Endometrium (tissue), 2 donors: ENCODE data around the gene SERINC5.

Experiments used
- FAIRE-seq: peaks from 2 replicates; lab custom pipeline; 2012; peaks lifted over from hg19 to GRCh38; lab: Jason Lieb, UNC
- donor health status: control.
- donor health status: control.

The SERINC5 gene

GRCh38 chr5:80254767-80255430 is 949 bp downstream of the SERINC5 start:
- no peak for FAIRE-seq

GRCh38 chr5:80251636-80252035 is 4.2 kb downstream of the SERINC5 start:
- FAIRE-seq: no peak

- FAIRE-seq: no peak
These were observed 5.0 kb downstream of the SERINC5 start for GRCh38 chr5:80250801-80251200.

GRCh38 chr5:80249901-80250300 is 5.9 kb downstream of the SERINC5 start:
- FAIRE-seq: no peak

- no peak for FAIRE-seq
These were observed 7.5 kb downstream of the SERINC5 start for GRCh38 chr5:80248378-80248777.

GRCh38 chr5:80246995-80247729 is 8.7 kb downstream of the SERINC5 start:
- FAIRE-seq: no peak

GRCh38 chr5:80246001-80246758 is 9.7 kb downstream of the SERINC5 start:
- peak; percentile 95 for FAIRE-seq

GRCh38 chr5:80243567-80243966 is 12.3 kb downstream of the SERINC5 start:
- FAIRE-seq: no peak

- FAIRE-seq: no peak
These were observed 13.0 kb downstream of the SERINC5 start for GRCh38 chr5:80242849-80243248.

- no peak for FAIRE-seq
These were observed 15.4 kb downstream of the SERINC5 start for GRCh38 chr5:80240368-80240986.

- no peak for FAIRE-seq
These were observed 16.0 kb downstream of the SERINC5 start for GRCh38 chr5:80239680-80240367.

- FAIRE-seq: no peak
These were observed 16.8 kb downstream of the SERINC5 start for GRCh38 chr5:80238778-80239679.

GRCh38 chr5:80238097-80238496 is 17.8 kb downstream of the SERINC5 start:
- FAIRE-seq: no peak

- FAIRE-seq: no peak
These were observed 18.6 kb downstream of the SERINC5 start for GRCh38 chr5:80237243-80237642.

- FAIRE-seq: no peak
These were observed 21.5 kb downstream of the SERINC5 start for GRCh38 chr5:80234116-80234948.

- no peak for FAIRE-seq
These were observed 24.2 kb downstream of the SERINC5 start for GRCh38 chr5:80231693-80232092.

GRCh38 chr5:80231243-80231642 is 24.6 kb downstream of the SERINC5 start:
- FAIRE-seq: no peak

- FAIRE-seq: no peak
These were observed 25.4 kb downstream of the SERINC5 start for GRCh38 chr5:80230269-80230992.

GRCh38 chr5:80229902-80230255 is 26.0 kb downstream of the SERINC5 start:
- FAIRE-seq: no peak
